Neural progenitor cell (in vitro differentiated cells): ENCODE measurements around the gene RAE1.

Experiments
- CTCF ChIP-seq: fragments of 200-600 bp; sonication (generic); IDR thresholded peaks from 2 replicates; pipeline ENCODE4 v1.5.1; 2017; ENCODE audit warnings: antibody characterized with exemption, mild to moderate bottlenecking
- EZH2 ChIP-seq: fragments of 200-600 bp; sonication (generic); IDR thresholded peaks from 2 replicates; pipeline ENCODE4 v1.6.1; 2017; ENCODE audit warnings: antibody characterized with exemption, mild to moderate bottlenecking, moderate library complexity
- EZH2phosphoT487 ChIP-seq: fragments of 200-600 bp; sonication (generic); IDR thresholded peaks from 2 replicates; pipeline ENCODE4 v1.6.1; 2017; ENCODE audit warnings: antibody characterized with exemption

GRCh38 chr20:57381596-57382503, 30.8 kb downstream of the RAE1 start:
- TF ChIP-seq CTCF (peak; percentile 95), EZH2 (no peak), EZH2phosphoT487 (no peak)
